ENCODE results near the gene S100A10.

GRCh38 chr1:151992303-151993083 is 1.2 kb downstream of the S100A10 start:
- TF ChIP-seq CREB5 (CRISPR knock-in tag; IDR thresholded peaks at IDR 0.05; ENCODE audit: low read depth): no peak
- no peak for TF ChIP-seq GLIS3 (CRISPR knock-in tag; IDR thresholded peaks at IDR 0.05)
- no peak for TF ChIP-seq ARNTL (CRISPR knock-in tag; IDR thresholded peaks at IDR 0.05; ENCODE audit: borderline replicate concordance, low read depth)
- no peak for TF ChIP-seq ZFP30 (CRISPR knock-in tag; IDR thresholded peaks at IDR 0.05)
- TF ChIP-seq ZNF565 (CRISPR knock-in tag; conservative IDR thresholded peaks at IDR 0.05; ENCODE audit: low read depth): no peak
